Spleen (tissue), 11 donors: Measurements from ENCODE around the gene GCLM. TPM values are rescaled to one million over a fixed set of nuclear protein-coding genes. Genes with fewer than 3 reads are reported as not detected.

Experiments
- DNase-seq: peaks from one replicate; pipeline ENCODE4 v3.0.0-alpha.2; 2020
- H3K27ac ChIP-seq, 8 donors: fragments of 200-600 bp; sonication (generic) in 7 of 8; 1 replicate in 4 of 8; 2 replicates in 4 of 8; pipeline versions ENCODE4 v1.5.0 to v1.8.0; 2016 to 2021; ENCODE audit warnings: inconsistent platforms in 4 of 8, mild to moderate bottlenecking in 4 of 8, moderate library complexity in 1 of 8
- H3K27me3 ChIP-seq, 7 donors: fragments of 200-600 bp; sonication (generic) in 6 of 7; replicated peaks in 1 of 7; 1 replicate in 4 of 7; 2 replicates in 3 of 7; pipeline versions ENCODE4 v1.5.0 to v1.8.0; 2016 to 2021; ENCODE audit warnings: inconsistent platforms in 3 of 7, mild to moderate bottlenecking in 1 of 7
- H3K36me3 ChIP-seq, 6 donors: fragments of 200-600 bp; sonication (generic) in 5 of 6; 1 replicate in 4 of 6; 2 replicates in 2 of 6; pipeline versions ENCODE4 v1.5.0 to v1.8.0; 2016 to 2021; ENCODE audit warnings: inconsistent platforms in 2 of 6
- H3K4me1 ChIP-seq, 6 donors: fragments of 200-600 bp; sonication (generic) in 5 of 6; 1 replicate in 3 of 6; 2 replicates in 3 of 6; pipeline versions ENCODE4 v1.5.0 to v1.8.0; 2016 to 2021; ENCODE audit warnings: inconsistent platforms in 3 of 6
- H3K4me3 ChIP-seq, 8 donors: fragments of 200-600 bp; sonication (generic) in 7 of 8; 1 replicate in 4 of 8; 2 replicates in 4 of 8; pipeline versions ENCODE4 v1.5.0 to v1.8.0; 2016 to 2021; ENCODE audit warnings: inconsistent platforms in 4 of 8, mild to moderate bottlenecking in 4 of 8, moderate library complexity in 2 of 8
- H3K9me3 ChIP-seq, 8 donors: fragments of 200-600 bp; sonication (generic) in 7 of 8; 1 replicate in 4 of 8; 2 replicates in 4 of 8; pipeline versions ENCODE4 v1.5.0 to v1.8.0; 2016 to 2021; ENCODE audit warnings: inconsistent platforms in 4 of 8
- CTCF ChIP-seq, 11 experiments: fragments of 200-600 bp in 7 of 11; fragments of 450-650 bp in 4 of 11; sonication (generic) in 4 of 11; IDR thresholded peaks in 8 of 11; conservative IDR thresholded peaks in 3 of 11; 1 replicate in 7 of 11; 2 replicates in 4 of 11; pipeline versions ENCODE4 v1.4.0 to v1.8.0; 2016 to 2021; ENCODE audit warnings: antibody characterized with exemption in 11 of 11, inconsistent platforms in 4 of 11, mild to moderate bottlenecking in 1 of 11
- POLR2A ChIP-seq, 3 donors: fragments of 450-650 bp; IDR thresholded peaks; one replicate each; pipeline ENCODE4 v1.5.1; 2017; ENCODE audit warnings: antibody characterized with exemption in 3 of 3, mild to moderate bottlenecking in 1 of 3
- POLR2AphosphoS5 ChIP-seq, 3 donors: sonication (generic); formaldehyde crosslinking; IDR thresholded peaks; one replicate each; pipeline ENCODE4 v1.5.1; 2017; ENCODE audit warnings: antibody characterized with exemption in 3 of 3
- WGBS, 5 donors: extraction: QIAGEN DNeasy Blood & Tissue Kit in 3 of 5; methylation state at CpG; one replicate each; pipeline versions ENCODE4 v1.1.5 to v1.1.7; 2013 to 2018; 5-methylcytosine and 5-hydroxymethylcytosine counted together
- intact Hi-C: fragments of 100-400 bp; cut with DNase I; formaldehyde crosslinking; loops from one replicate; pipeline ENCODE4 v1.15.0; 2023; ENCODE audit warnings: low total_unique reads
- polyA plus RNA-seq, 3 donors: library from polyadenylated mRNA; stranded (reverse); fragments of 200-250 nt; gene quantifications; one replicate each; pipeline ENCODE4 v1.2.1, GENCODE V29; 2013
- total RNA-seq, 7 donors: library from RNA; depleted of rRNA in 3 of 7; stranded (reverse); fragments of >200 nt in 3 of 7; fragmentation: NEBNext Ultra II Directional in 4 of 7; extraction: Animal tissue kit (Norgen Biotek cat#: 25700) in 4 of 7; gene quantifications; one replicate each; pipeline versions ENCODE4 v1.1.0 to v1.2.1, GENCODE V29; 2016 to 2021
- donor health status: healthy with polysubstance abuse.
- donor health status: DM: no; HTN: no; CAD: no; lungs with moderate emphysema.
- donor health status: DM: no; HTN: no; CAD: no.
- donor health status: Bipolar disorder and iron deficiency.
- donor health status: healthy.
- donor health status: DM: no; HTN: no; CAD: no.
- donor health status: DM: yes; HTN: yes; CAD: no.

GCLM gene
- total and polyA plus RNA-seq, 10 donors: 3.6 to 23.3 (median 17.2) TPM

- no peak overlapping the region for H3K27ac ChIP-seq
- no peaks in the 10 kb centered on the region for H3K4me1 ChIP-seq
- DNase-seq: no peak
- no peaks in the 10 kb centered on the region for H3K9me3 ChIP-seq
- WGBS, 5 donors: 86 to 94% (median 91%) methylated on average over 6 of the region's 6 CpGs
- peaks cover 0 to 79% (median 18%) of the 10 kb centered on the region in 6 donors for H3K36me3 ChIP-seq
- H3K27me3 ChIP-seq: no peaks in the 10 kb centered on the region
- intact Hi-C loops: no loop called here
- no peak for TF ChIP-seq POLR2A (IDR thresholded peaks at IDR 0.05)
- no peak for TF ChIP-seq POLR2AphosphoS5 (IDR thresholded peaks at IDR 0.05)
- no peak for TF ChIP-seq CTCF (IDR thresholded peaks at IDR 0.05 in 8 of 11, conservative IDR thresholded peaks at IDR 0.05 in 3 of 11)
- no peak overlapping the region for H3K4me3 ChIP-seq
Observed at GRCh38 chr1:93888900-93889299, 20.3 kb downstream of the GCLM start.

DNA sequence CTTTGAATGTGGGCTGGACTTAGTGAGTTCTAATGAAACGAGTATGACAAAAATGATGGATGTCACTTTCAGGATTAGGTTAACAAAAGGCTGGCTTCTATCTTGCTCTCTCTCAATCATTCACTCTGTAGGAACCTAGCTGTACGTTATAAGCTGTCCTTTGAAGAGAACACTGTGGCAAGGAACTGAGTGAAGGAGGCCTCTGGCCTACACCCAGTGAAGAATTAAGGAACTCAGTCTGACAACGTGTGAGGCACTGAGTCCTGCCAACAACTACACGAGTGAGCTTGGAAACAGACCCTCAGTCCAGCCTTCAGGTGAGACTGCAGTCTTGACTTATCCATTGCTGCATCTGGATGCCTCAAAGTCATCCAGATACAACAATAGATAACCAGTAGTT, 27.0 kb downstream of the GCLM start:
- H3K27me3 ChIP-seq: no peaks in the 10 kb centered on the region
- H3K9me3 ChIP-seq: no peaks in the 10 kb centered on the region
- no peak overlapping the region for H3K4me3 ChIP-seq
- no peak for DNase-seq
- WGBS, 5 donors: 83 to 90% (median 88%) methylated on average over 4 of the region's 4 CpGs
- TF ChIP-seq POLR2AphosphoS5 (IDR thresholded peaks at IDR 0.05): no peak
- no peak for TF ChIP-seq POLR2A (IDR thresholded peaks at IDR 0.05)
- no peak for TF ChIP-seq CTCF (IDR thresholded peaks at IDR 0.05 in 8 of 11, conservative IDR thresholded peaks at IDR 0.05 in 3 of 11)
- intact Hi-C loops: no loop called here
- H3K27ac ChIP-seq: no peak overlapping the region
- peaks cover 0 to 32% (median 3%) of the 10 kb centered on the region in 6 donors for H3K36me3 ChIP-seq
- peaks cover 16 to 22% (median 21%) of the 10 kb centered on the region in 6 donors for H3K4me1 ChIP-seq

DNA sequence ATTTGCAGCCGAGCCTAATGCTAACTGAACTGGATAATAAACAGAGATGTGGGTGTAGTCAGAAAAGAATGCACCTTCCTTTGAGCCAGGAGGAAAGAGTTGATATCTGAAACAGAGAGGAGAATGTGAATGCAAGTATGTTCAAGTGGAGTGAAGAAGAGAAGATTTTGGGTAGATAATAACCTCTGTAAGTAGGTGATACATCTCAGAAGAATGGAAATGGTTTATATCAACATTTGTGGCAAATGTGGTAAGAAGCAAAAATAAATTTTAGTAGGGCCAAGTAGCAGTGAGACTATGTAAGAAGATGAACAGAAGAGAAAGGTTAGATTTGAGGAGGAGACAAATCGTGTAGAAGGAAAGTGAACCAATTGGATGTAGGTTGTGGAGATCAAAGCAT, 28.5 kb downstream of the GCLM start:
- peaks cover 0 to 42% (median 14%) of the 10 kb centered on the region in 6 donors for H3K36me3 ChIP-seq
- peaks cover 31 to 37% (median 37%) of the 10 kb centered on the region in 6 donors for H3K4me1 ChIP-seq
- no peaks in the 10 kb centered on the region for H3K9me3 ChIP-seq
- H3K27me3 ChIP-seq: no peaks in the 10 kb centered on the region
- 90 to 96% (median 93%) methylated on average over 2 of the region's 2 CpGs for WGBS, 5 donors
- no peak for TF ChIP-seq POLR2A (IDR thresholded peaks at IDR 0.05)
- no peak for TF ChIP-seq CTCF (IDR thresholded peaks at IDR 0.05 in 8 of 11, conservative IDR thresholded peaks at IDR 0.05 in 3 of 11)
- no peak for TF ChIP-seq POLR2AphosphoS5 (IDR thresholded peaks at IDR 0.05)
- H3K27ac ChIP-seq: no peak overlapping the region
- no peak overlapping the region for H3K4me3 ChIP-seq
- intact Hi-C loops: no loop called here
- DNase-seq: no peak

DNA sequence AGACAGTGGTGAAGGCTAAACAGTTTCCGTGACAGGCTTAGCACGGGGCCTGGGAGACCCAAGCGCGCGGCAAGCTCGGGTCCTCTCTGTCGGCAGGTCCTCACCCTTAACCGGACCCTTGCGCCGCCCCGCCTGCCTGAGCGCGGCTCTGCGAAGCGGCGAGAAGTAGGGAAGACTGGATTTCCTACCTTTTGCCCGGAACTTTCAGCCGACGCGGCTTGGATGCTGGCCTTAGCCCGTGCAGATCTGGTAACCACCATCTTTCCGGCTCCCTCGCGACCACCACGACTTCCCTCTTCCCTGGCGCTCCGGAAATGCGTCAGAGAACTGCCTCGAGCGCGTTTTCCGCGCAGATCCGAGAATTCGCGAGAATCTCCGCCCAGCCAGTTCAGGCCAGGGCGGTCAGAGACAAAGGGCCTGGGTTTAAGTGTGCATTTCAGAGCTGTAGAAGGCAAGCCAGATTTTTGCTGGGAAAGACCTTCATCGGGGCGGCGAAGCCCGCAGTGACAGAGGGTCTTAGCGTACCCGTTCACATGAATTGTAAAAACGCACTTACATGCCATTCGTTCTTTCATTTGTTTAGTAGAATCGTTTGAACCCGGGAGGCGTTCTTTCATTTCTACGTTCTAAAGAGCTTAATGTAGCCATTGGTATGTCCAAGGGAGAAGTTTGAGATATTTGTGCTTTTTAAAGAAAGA, 30.2 kb downstream of the GCLM start, which contains the start of gene DNTTIP2:
Gene DNTTIP2 (minus strand): TSS at position 318 of the 698 bp plus-strand sequence. CDS start 58 bp downstream, at position 260.
- peaks cover 0 to 51% (median 31%) of the 10 kb centered on the region in 6 donors for H3K36me3 ChIP-seq
- no peaks in the 10 kb centered on the region for H3K27me3 ChIP-seq
- intact Hi-C loops: no loop called here
- H3K27ac ChIP-seq: peak within 1 kb of the TSS; percentile 81 to 96 (median 96)
- TF ChIP-seq POLR2A (IDR thresholded peaks at IDR 0.05) (peak; percentile 41 to 79 (median 66)), POLR2AphosphoS5 (IDR thresholded peaks at IDR 0.05) (peak; percentile 97 to 98 (median 97)), CTCF (IDR thresholded peaks at IDR 0.05 in 8 of 11, conservative IDR thresholded peaks at IDR 0.05 in 3 of 11) (peak in 2 of 11 experiments; percentile 9 to 33)
- WGBS, 5 donors: 0 to 1% (median 0%) methylated on average over 50 of the region's 50 CpGs
- H3K4me3 ChIP-seq: peak within 1 kb of the TSS; percentile 50 to 96 (median 94)
- no peaks in the 10 kb centered on the region for H3K9me3 ChIP-seq
- peaks cover 33 to 54% (median 42%) of the 10 kb centered on the region in 6 donors for H3K4me1 ChIP-seq
- DNase-seq: peak; percentile 97
